ENCODE data around the gene FEM1B.

FEM1B gene

DNA sequence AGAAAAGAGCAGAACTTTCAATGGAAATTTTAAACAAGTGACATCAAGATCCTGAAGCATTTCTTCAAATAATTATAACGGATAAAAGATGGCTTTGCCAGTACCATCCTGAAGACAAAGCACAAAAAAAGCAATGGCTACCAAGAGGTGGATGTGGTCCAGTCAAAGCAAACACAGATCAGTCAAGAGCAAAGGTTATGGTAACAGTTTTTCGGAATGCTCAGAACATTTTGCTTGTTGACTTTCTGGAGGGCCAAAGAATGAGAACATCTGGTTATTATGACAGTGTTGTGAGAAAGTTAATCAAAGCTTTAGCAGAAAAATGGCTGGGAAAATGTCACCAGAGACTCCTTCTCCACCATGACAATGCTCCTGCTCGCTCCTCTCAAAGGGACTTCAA lies 31.5 kb downstream of the FEM1B start:
- DNase-seq (ENCODE audit: low read depth) = no peak

DNA sequence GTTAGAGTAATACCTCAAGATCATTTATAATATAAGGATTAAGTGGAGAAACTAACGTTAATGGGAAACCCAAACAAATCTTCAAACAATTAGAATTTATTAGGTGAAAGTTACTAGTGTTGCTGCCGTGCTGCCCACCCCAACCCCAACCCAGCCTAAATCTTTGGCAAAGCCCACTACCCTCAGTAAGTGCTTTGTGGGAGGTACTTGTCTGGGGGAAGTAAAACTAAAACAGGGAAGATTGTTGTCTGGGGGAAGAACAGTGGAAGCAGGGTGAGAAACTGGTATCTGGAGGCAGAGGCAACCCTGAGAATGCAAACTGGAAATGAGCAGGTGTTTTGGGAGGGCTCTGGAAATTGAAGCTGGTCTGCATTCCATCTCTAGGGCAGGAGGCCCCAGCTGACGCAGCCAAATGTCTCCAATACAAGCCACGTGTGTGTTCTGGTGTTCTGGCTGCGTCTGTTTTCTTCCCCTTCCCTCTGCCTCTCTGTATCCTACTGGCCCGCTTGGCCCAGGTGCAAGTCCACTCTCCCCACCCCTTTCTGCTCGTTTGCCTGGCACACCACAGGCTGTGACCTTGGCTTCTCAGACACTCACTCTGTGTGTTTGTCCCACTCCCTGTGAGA lies 32.7 kb downstream of the FEM1B start:
- no peak for DNase-seq (ENCODE audit: low read depth)

DNA sequence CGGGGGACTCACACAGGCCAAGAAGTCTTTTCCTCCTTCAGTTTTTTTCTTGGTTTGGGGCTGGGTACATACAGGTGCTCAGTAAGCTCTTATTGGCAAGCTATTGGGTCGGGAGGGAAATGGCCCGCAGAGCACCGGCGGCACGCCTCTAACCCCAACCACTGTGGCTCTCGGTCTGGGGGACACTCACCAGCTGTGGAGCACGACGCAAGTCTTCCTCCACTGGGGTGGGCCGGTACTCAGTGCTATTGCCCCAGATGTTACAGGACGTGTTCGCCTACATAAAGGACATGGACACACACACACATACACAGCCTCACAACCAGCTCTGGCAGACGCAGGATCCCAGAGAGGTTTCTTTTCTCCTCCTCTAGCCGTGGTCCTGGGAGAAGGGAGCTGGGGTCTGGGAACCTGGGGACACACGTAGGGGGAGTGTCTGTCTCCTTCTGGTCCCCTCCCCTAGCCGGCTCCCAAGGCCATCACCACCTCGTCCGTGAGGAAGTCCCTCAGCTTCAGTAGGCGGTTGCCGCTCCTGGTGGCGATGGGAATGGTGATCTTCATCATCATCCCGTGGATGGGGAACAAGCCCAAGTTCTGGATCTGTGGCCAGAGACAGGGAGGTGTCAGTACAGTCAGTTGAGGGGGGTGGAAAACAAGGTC lies 33.4 kb downstream of the FEM1B start:
- DNase-seq (ENCODE audit: low read depth) = no peak

DNA sequence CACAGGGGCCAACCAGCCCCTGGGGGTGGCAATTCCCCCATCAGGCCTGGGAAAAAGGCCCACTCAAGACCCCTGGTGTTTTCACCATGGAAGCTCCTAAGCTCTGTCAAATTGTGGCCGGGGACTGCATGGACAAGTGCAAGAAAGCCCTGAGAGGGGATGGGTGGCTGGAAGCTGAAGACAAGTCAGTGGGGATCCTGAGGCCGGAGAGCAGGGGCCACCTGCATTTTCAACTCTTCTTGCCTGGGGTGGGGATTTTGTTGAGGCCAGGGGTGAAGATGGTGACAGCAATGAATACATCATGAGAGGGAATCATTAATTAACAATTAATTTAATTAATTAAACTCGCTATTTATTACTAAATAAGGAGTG lies 33.9 kb downstream of the FEM1B start:
- no peak for DNase-seq (ENCODE audit: low read depth)

DNA sequence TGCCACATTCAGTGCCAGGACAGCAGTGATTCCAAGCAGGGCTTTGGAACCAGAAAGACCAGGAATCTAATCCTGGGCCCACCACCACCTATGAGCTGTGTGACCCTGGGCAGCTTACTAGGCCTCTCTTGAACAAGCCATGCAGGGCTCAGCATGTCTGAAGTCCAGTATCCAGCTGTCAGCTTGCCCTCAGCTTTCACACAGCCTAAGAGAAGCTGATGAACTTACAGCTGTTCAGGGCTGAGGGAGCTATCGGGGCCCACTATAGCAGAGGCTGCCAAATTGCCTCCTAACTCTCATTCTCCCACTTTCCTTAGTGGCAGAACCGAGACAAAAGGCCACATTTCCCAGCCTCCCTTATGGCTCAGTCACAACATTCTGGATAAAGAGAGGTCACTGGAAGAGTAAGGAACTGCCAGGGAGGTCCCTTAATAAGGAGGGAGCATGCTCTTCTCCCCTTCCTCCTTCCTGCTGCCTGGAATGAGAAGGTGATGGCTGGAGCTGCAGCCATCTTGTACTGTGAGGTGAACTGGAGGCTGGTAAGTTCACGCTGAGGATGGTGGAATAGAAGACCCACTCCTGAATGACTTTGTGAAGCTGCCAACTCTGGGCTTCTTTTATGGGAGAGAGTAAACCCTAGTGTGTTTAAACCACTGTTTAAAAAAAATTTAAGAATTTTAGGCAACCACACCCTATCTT lies 34.5 kb downstream of the FEM1B start:
- no peak for DNase-seq (ENCODE audit: low read depth)

DNA sequence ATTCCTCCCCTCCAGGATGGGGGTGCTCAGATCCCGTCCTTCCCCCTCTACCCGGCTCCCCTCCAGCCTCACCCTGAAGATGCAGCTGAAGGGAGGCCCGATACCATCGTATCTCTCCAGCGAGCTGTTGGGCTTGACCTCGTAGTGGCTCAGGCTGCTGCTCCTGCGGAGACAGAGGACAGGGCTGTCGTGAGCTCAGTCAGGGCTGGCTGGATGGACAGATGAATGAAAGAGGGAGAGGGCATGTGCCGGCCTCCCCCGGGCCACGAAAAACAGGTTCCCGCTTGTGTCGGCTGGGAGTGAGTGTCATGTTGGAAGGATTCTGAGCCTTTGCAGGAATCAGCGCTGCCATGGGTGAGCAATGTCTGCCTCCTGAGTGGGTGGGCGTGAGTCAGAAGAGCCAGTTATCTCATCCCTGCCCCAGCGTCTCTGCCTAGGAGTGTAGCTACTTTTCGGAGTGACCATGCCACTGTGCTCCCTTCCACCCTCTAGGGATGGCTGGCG lies 35.2 kb downstream of the FEM1B start:
- DNase-seq (ENCODE audit: low read depth) = no peak

DNA sequence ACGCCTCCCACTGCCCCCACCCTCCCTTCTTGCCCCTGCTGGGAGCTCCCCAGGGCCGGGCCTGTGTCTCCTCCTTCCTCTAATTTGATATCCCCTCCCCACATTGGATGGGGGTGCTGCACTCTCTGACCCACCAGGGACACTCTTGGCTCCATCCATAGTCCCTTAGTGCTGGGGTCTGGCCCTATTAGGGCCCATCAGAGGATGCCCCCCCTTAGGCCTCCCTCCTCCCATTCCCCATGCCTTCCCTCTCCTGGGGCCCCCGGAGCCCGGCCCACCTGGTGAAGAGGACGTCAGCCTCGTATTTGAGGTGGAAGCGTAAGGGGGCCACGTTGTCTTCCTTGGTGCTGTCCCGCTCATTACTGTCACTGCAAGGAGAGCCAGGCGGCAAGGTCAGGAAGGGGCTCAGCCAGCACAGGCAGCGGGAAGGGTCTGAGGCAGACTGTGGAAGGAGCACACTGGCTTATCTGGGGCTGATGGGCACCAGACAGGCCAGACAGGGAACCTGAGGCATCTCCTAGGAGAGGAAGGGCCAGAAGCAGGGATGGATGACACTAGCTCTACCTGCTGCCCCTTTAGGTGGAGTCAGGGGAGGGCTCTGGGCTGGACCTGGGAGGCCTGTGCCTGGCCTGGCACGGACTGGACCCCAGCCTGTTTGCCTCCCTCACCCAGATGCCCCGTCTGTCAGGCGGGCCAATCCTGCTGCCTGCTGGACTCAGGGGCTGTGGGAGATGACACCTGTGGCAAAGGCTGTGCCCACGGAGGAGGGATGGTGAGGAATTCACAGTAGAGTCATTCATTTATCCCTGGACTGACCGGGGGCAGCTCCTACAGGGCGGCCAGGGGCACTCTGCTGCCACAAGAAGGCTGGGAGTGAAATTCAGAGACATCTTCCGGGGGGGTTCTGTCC lies 36.2 kb downstream of the FEM1B start:
- no peak for DNase-seq (ENCODE audit: low read depth)

DNA sequence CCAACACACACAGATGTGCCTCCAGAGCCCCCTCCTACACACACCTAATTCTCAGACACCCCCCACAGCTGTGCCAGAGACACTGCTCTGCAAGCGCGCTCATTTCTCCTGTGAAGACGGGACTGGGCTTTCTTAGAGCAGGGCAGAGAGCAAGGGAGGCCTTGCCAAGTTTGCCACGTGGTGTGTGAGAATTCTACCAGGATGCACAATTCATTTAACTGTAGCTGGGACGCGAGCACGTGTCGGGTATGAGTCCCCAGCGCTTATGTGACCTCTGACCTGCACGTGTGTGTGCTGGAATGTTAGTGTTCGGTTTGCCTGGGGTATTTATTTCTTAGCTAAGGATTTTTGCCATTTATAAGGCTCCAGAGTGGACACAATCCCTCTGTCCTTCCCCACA lies 37.0 kb downstream of the FEM1B start:
- no peak for DNase-seq (ENCODE audit: low read depth)

DNA sequence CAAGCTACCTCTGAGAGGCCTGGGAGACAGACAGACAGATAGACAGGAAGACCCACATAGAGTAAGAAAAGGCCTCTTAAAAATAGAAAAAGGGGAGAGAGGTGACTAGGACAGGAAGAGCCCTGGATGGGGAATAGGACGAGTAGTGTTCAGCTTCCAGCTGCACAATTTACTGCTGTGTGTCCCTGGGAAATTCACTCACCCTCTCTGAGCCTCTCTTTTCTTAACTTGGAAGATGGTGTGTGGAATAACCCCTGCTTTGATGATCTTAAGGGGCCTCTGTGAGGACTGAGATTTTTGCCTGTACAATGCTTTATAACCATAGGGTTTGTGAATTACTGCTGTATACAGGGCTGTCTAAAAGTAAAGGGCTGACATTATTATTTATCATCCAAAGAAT lies 37.5 kb downstream of the FEM1B start:
- no peak for DNase-seq (ENCODE audit: low read depth)

DNA sequence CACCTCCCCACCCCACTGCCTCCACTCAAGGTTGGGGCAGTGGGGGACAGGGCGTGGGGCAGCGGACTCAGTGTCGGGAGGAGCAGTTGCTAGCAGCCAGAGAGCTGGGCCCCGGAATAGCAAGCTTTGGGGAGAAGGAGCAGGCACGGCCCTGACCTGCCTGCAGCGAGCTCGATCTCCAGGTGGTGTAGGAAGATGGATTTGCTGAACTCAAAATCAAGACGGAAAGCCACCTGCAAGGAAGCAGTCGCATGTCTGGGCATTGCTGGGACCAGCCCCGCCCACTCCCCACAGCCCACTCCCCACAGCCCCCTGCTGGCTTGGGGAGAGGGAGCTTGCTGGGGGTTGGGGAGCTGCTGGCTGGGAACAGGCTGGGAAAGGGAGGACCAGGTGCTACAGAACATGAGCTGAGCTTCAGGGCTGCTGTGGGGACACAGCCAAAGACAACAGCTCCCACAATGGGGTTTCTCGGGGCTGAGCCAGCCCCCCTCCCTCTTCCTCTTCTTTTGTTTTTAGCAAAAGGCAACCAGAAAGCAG lies 38.0 kb downstream of the FEM1B start:
- DNase-seq (ENCODE audit: low read depth) = no peak

DNA sequence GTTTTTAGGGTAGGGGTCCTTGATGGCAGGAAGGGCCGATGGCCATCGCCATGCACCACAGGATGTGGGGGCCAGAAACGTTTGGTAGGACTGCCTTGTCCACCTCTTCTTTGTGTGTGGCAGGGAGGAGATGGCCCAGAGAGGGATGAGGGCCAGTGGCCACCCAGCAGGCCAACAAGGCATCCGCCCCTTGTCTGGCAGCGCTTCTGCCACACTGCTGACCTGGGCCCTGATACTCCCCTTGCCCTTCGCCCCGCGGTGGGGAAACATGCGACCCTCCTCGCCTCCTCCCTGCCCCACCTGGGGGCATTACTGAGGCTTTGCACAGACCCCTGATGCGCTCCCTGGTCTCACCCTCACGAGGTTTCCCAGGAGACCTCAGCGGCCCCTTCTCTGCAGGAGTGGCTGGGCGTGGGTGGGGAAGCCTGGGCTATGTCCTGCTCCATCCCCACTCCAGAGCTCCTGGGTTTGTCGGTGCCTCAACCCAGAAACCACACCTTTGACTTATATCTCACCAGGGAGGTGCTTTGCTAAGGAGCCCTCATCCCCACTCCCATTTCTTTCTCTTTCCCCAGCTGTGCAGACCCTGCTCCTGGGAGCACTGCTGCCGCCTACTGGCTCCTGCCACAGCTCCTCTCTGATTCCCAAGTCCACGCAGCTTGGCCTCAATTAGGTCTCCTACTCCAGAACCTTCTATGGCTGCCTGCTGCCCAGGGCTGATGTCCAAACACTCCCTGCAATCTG lies 38.7 kb downstream of the FEM1B start:
- DNase-seq (ENCODE audit: low read depth) = no peak

DNA sequence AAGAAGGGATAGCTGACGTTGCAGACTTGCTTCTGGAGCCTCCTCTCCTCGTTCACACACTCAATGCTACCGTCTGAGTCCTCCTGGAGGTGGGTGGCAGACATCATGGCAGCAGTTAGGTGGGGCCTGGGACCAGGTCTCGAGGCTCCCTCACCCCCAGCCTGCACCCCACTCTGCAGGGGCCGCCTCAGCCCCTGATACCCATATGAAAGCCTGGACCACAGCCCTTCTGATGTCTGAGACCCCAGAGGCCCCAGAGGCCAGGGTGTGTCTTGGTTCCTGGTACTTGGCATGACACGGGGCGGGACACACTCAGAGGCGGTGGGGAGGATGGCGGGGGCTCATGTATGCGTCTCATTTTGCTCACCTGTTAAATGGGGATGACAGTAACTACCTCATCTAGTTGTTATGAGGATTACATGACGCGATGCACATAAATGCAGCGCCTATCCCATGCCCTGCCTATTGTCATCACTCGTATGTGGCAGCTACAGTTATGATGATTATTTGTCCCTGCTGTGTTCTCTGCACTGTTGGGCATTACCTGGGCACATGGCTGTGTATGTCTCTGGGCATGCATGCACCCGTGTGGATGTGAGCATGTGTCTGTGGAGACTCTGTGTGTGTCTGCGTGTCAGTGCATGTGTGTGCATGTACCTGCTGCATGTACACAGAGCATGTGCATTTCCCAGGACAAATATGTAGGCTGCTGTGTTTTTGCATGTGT lies 39.9 kb downstream of the FEM1B start:
- no peak for DNase-seq (ENCODE audit: low read depth)

DNA sequence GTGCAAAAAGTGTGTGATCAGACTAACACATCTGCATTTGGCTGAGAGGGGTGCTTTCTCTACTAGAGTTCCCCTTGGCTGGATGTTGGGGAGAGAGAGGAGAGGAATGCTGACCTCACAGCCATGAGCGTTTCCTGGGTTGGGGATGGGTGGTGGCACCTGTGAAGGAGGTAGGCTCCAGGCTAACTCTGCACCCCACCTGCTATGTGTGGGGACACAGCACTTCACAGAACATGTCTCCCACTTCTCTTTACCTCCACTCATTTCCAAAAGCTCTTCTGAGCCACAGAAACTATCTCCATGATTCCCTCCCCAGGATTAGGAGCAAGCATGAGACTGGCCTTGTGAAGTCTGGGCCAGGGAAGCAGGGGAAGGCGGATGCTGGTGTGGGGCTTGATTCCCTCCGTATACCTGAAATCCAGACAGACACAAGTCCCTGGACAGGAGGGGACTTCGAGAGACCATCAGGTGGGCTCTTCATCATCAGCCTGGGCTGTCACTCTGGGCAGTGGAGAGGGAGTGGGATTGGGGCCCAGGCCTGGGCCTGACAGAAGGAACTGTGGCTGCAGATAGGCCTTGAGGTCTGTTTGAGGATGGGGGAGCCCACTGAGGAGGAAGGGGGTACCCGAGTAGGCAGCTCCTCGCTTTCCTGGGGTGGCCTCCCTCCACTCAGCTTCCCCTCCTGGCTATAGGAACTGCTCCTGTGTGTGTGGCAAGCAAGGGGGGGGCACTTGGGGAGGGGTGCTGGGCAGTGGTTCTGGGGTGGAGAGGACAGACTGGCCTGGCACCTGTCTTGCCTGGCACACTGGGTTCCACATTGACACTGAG lies 40.7 kb downstream of the FEM1B start:
- no peak for DNase-seq (ENCODE audit: low read depth)

DNA sequence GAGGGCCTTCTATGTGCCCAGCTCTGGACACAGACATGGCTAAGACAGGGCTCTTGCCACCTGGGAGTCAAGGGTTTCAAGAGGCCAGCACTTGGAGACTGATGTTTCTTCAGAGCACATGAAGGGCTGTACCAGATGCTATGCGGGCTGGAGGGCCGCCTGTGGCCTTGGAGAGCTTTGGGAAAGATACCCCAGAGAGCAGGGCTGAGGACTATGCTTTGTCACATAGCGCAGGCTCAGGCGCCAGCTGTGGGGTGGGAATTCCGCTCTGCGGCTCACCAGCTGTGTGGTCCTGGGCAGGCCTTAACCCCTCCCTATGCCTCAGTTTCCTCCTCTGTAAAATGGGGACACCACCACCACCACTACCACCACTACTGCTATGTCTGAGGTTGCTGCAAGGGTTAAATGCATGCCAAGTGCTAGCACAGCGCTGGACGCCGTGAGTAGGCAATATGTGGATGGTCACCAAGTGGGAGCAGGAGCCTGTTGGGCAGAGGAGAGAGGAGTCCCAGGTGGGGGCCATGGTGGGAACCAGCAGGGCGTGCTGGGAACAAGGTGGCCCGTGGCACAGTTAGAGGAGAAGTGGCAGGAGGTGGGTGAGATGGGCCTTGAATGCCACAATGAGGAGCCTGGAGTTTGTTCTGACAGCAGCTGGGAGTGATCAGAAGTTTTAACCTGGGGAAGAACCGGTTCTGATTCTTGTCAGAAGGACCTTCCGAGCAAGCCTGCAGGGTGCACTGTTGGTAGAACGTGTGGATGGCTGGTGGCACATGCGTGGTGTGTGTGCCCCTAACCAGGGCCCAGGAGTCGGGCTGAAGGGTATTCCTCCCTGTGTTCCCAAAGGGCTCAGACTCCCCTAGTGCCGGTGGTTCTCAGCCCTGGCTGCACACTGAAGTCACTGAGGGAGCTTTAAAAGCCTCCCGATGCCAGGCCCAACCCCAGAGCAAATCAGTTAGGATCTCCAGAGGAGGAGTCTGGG lies 41.7 kb downstream of the FEM1B start:
- DNase-seq (ENCODE audit: low read depth) = no peak

DNA sequence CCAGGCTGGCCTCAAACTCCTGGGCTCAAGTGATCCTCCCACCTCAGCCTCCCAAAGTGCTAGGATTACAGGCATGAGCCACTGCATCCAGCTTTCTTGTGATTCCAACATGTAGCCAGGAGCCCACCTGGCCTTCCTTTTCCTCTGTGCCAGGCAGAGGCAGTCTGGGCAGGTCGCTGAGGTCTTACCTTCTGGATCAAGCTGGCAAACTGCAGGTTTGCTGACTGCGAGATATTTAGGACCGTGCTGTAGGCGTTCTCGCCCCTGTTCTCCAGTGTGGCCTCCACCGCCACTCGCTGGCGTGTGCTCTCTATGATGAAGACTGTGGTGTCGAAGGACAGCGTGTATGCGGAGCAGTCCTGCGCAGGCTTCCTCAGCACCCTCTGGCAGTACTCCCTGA lies 42.5 kb downstream of the FEM1B start:
- no peak for DNase-seq (ENCODE audit: low read depth)

DNA sequence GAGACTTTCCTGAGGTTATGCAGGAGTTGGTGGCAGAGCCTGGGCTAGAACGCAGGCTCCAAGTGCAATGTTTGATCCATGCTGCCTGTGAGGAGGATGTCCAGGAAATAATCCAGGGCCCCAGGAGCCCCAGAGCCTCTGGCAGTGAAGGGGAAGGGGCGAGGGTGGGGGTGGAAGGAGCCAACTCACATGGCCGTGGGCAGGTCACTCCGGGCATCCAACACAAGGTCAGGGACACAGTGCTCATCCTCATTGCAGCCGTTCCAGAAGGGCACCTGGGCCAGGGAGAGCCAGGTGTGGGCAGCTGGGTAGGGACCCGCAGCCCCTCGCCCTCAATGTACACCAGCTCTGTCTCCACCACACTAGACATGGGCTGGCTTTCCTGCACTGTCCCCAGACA lies 43.7 kb downstream of the FEM1B start:
- DNase-seq (ENCODE audit: low read depth) = no peak

DNA sequence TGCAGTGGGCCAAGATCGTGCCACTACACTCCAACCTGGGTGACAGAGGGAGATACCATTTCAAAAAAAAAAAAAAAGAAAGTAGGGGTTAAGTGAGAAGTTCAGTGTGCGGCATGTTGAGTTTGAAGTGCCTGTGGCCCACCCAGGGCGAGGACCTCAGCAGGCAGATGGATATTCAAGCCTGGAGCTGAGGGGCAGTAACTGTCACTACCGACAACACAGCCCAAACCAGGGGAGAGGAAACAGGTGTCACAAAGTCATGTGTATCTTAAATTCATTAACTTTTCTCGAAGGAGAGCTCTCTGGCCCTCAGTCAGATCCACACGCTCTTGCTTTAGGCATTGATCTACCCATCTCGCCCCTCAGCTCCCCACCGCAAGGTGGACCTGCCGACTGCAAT lies 45.3 kb downstream of the FEM1B start:
- no peak for DNase-seq (ENCODE audit: low read depth)

DNA sequence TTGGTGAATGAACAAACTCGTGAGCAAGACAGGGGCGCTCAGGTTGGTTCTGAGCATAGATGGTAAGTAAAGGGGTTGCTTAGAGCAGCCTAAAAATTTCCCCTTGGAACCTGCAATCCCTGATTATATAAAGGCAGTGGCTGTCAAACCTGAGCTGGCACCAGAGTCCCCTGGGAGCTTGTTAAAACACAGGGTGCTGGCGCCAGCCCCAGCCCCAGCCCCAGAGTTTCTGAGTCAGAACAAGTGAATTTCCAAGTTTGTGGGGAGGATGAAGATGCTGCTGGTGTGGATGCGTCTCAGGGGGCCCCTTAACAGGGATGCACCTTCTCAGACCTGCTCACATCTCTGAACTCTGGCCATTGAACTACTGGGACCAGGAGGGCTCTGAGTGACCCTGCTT lies 48.2 kb downstream of the FEM1B start:
- DNase-seq (ENCODE audit: low read depth) = no peak
